ENCODE results near the gene PTPN18.

PTPN18 gene

DNA sequence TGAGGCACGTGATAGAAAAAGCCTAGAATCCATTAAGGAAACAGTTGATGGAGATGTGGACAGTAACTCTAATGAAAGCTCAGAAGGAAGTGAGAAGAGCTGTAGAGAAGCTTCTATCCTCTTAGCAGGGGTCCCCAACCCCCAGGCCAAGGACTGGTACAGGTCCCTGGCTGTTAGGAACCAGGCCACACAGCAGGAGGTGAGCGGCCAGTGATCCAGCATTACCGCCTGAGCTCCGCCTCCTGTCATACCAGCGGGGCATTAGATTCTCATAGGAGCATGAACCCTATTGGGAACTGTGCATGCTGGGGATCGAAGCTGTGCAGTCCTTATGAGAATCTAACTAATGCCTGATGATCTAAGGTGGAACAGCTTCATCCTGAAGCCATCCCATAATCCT is 21.8 kb upstream of the PTPN18 start:
- H3K27me3 ChIP-seq (ENCODE audit: low read depth, low read length): peaks cover 16% of the 10 kb centered on the region
- no peak overlapping the region for H3K4me2 ChIP-seq (ENCODE audit: low read length)
- TF ChIP-seq, protein P1, sequence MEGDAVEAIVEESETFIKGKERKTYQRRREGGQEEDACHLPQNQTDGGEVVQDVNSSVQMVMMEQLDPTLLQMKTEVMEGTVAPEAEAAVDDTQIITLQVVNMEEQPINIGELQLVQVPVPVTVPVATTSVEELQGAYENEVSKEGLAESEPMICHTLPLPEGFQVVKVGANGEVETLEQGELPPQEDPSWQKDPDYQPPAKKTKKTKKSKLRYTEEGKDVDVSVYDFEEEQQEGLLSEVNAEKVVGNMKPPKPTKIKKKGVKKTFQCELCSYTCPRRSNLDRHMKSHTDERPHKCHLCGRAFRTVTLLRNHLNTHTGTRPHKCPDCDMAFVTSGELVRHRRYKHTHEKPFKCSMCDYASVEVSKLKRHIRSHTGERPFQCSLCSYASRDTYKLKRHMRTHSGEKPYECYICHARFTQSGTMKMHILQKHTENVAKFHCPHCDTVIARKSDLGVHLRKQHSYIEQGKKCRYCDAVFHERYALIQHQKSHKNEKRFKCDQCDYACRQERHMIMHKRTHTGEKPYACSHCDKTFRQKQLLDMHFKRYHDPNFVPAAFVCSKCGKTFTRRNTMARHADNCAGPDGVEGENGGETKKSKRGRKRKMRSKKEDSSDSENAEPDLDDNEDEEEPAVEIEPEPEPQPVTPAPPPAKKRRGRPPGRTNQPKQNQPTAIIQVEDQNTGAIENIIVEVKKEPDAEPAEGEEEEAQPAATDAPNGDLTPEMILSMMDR (IDR thresholded peaks at IDR 0.05; ENCODE audit: low read depth, low read length): no peak
- H3K27ac ChIP-seq (ENCODE audit: low read length): no peak overlapping the region
- H2AFZ ChIP-seq (ENCODE audit: low read depth, low read length): no peak overlapping the region
- no peaks in the 10 kb centered on the region for H3K9me3 ChIP-seq (ENCODE audit: insufficient read depth, low read length)
- no peaks in the 10 kb centered on the region for H3K79me2 ChIP-seq (ENCODE audit: low read length)
- H3K36me3 ChIP-seq (replicated peaks; ENCODE audit: low read depth, low read length): peaks cover 7% of the 10 kb centered on the region
- H3K4me3 ChIP-seq (ENCODE audit: low read length): no peak overlapping the region
- no peak overlapping the region for H3K9ac ChIP-seq (ENCODE audit: low read length)
- H3K4me1 ChIP-seq (ENCODE audit: low read length): peaks cover 4% of the 10 kb centered on the region
- H4K20me1 ChIP-seq (ENCODE audit: insufficient read depth, low read length): no peaks in the 10 kb centered on the region

DNA sequence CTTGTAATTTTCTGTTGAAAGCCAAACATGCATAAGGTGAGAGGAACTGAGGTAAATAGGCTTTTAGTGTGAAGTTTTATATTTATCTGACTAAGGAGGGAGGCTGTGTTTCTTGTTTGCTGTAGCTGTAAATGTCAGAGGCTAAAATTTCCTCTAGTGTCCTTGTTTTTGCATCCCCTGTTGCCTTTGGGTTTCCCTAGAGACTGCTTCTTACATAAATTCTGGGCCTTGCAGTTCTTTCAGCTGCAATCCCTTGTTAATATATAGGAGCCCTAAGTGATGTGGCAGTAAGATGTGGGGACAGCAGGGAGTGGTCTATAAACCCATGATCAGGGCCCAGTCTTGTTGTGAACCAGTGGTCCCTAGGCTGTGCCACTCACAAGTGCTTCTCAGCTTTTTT is 20.6 kb upstream of the PTPN18 start:
- no peak overlapping the region for H3K27ac ChIP-seq (ENCODE audit: low read length)
- H2AFZ ChIP-seq (ENCODE audit: low read depth, low read length): no peak overlapping the region
- H3K9me3 ChIP-seq (ENCODE audit: insufficient read depth, low read length): no peaks in the 10 kb centered on the region
- H3K9ac ChIP-seq (ENCODE audit: low read length): no peak overlapping the region
- peaks cover 4% of the 10 kb centered on the region for H3K4me1 ChIP-seq (ENCODE audit: low read length)
- H3K79me2 ChIP-seq (ENCODE audit: low read length): no peaks in the 10 kb centered on the region
- TF ChIP-seq EZH2phosphoT487 (IDR thresholded peaks at IDR 0.05; ENCODE audit: low read depth): no peak
- TF ChIP-seq, protein P1 (IDR thresholded peaks at IDR 0.05; ENCODE audit: low read depth, low read length): no peak
- H3K4me3 ChIP-seq (ENCODE audit: low read length): no peak overlapping the region
- H3K27me3 ChIP-seq (ENCODE audit: low read depth, low read length): peaks cover 10% of the 10 kb centered on the region
- H3K4me2 ChIP-seq (ENCODE audit: low read length): no peak overlapping the region
- no peaks in the 10 kb centered on the region for H4K20me1 ChIP-seq (ENCODE audit: insufficient read depth, low read length)
- peaks cover 7% of the 10 kb centered on the region for H3K36me3 ChIP-seq (replicated peaks; ENCODE audit: low read depth, low read length)

DNA sequence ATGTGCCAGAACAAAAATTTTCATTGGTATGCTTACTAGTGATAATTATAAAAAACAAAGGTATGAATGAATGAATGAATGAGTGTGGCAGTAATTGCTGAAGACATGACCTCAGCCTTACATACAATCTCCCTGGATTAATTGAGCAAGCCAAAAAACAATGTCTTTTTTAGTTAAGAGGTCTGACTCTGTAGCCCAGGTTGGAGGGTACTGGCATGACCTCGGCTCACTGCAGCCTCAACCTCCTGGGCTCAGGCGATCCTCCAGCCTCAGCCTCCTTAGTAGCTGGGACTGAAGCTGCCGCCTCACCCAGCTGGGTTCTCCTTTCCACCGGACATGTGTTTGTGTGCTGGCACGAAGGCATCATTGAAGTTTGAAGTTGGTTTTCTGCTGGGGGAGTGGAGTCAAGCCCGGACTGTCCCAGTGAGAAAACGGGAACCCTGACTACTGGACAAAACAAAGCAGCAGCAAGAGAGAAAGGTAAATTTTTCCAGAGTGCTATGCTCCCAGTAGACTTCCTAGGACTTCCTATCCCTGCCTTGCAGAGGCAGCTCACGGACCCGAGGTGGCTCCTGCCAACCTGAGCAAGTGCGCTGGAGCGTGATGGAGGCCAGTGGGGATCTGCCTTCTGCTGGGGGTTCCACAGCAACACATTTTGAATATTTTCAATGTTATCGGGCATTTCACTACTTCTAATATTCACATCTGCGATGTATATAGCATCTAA is 19.5 kb upstream of the PTPN18 start:
- no peak overlapping the region for H3K4me3 ChIP-seq (ENCODE audit: low read length)
- no peak overlapping the region for H3K27ac ChIP-seq (ENCODE audit: low read length)
- H3K36me3 ChIP-seq (replicated peaks; ENCODE audit: low read depth, low read length): peaks cover 7% of the 10 kb centered on the region
- TF ChIP-seq, protein P1 (IDR thresholded peaks at IDR 0.05; ENCODE audit: low read depth, low read length): no peak
- TF ChIP-seq EZH2phosphoT487 (IDR thresholded peaks at IDR 0.05; ENCODE audit: low read depth): no peak
- H4K20me1 ChIP-seq (ENCODE audit: insufficient read depth, low read length): no peaks in the 10 kb centered on the region
- H2AFZ ChIP-seq (ENCODE audit: low read depth, low read length): no peak overlapping the region
- H3K79me2 ChIP-seq (ENCODE audit: low read length): no peaks in the 10 kb centered on the region
- H3K27me3 ChIP-seq (ENCODE audit: low read depth, low read length): peaks cover 3% of the 10 kb centered on the region
- no peak overlapping the region for H3K9ac ChIP-seq (ENCODE audit: low read length)
- H3K9me3 ChIP-seq (ENCODE audit: insufficient read depth, low read length): no peaks in the 10 kb centered on the region
- H3K4me2 ChIP-seq (ENCODE audit: low read length): no peak overlapping the region
- H3K4me1 ChIP-seq (ENCODE audit: low read length): peaks cover 8% of the 10 kb centered on the region

DNA sequence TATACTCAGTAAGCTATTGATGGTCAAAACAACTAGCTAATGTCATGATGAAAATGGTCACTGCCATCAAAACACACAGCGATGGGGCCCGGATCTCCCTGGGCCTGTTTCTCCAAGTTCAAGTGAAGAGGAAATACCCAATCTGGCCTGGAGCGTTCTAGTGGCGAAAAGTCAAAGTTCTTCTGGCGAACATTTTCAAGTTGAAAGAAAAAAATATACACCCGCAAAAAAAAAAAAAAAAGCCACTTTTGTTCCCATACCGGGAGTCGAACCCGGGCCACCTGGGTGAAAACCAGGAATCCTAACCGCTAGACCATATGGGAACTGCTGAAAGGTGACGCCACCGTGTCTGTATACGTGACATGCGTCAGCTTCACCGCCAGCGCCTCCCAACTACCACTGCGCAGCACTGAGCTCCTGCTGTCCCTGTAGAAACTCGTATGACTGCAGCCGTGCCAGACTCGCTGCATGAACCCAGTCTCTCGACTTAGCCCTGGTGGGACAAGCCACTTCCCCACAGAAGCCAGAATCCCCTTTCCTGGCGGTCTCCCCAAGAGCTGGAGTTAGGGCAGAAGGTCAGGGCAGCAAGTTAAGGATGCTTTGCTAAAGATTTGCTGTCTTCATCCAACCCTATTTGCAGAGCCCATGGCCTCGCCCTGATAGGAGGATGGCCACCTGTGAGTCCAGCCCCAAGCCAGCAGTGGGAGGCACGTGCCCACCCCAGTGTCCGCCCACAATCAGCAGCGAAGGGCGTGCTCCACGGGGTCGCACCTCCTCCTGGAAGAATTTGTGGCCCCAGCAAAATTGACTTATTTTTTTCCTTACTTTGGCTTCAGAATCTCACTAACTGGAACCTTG is 18.8 kb upstream of the PTPN18 start:
- no peaks in the 10 kb centered on the region for H3K9me3 ChIP-seq (ENCODE audit: insufficient read depth, low read length)
- no peak overlapping the region for H3K4me3 ChIP-seq (ENCODE audit: low read length)
- no peak overlapping the region for H2AFZ ChIP-seq (ENCODE audit: low read depth, low read length)
- H3K4me2 ChIP-seq (ENCODE audit: low read length): no peak overlapping the region
- TF ChIP-seq, protein P1 (IDR thresholded peaks at IDR 0.05; ENCODE audit: low read depth, low read length): no peak
- no peak for TF ChIP-seq EZH2phosphoT487 (IDR thresholded peaks at IDR 0.05; ENCODE audit: low read depth)
- H3K27me3 ChIP-seq (ENCODE audit: low read depth, low read length): no peaks in the 10 kb centered on the region
- no peak overlapping the region for H3K27ac ChIP-seq (ENCODE audit: low read length)
- no peaks in the 10 kb centered on the region for H4K20me1 ChIP-seq (ENCODE audit: insufficient read depth, low read length)
- no peak overlapping the region for H3K9ac ChIP-seq (ENCODE audit: low read length)
- H3K79me2 ChIP-seq (ENCODE audit: low read length): no peaks in the 10 kb centered on the region
- peaks cover 9% of the 10 kb centered on the region for H3K4me1 ChIP-seq (ENCODE audit: low read length)
- peaks cover 7% of the 10 kb centered on the region for H3K36me3 ChIP-seq (replicated peaks; ENCODE audit: low read depth, low read length)
